MCF 10A (cell line): ENCODE results near the gene GGT7. TPM values are rescaled to one million over a fixed set of nuclear protein-coding genes. Genes with fewer than 3 reads are reported as not detected.

Experiments
- BruUV-seq: library from RNA; stranded (reverse); fragments of 400-500 nt; replicated peaks from 2 replicates; lab custom pipeline; 2021; lab: Mats Ljungman, UMichigan
- CTCF ChIA-PET: fragments of 300-600 bp; sonication (Branson Sonifier 250); formaldehyde crosslinking; extraction: SDS; loops from one replicate; lab custom pipeline; 2021; ENCODE audit warnings: antibody characterized with exemption, inconsistent platforms; lab: Yijun Ruan, JAX
- POLR2A ChIA-PET: fragments of 300-600, 350-650 bp; sonication (Branson Sonifier 250); formaldehyde crosslinking; extraction: SDS; loops from one replicate; lab custom pipeline; 2020; ENCODE audit warnings: antibody characterized with exemption, inconsistent platforms; lab: Yijun Ruan, JAX
- DNase-seq: peaks from one replicate; pipeline ENCODE4 v3.0.0-alpha.2; 2018; ENCODE audit not compliant: unreplicated experiment
- H3K27ac Mint-ChIP-seq: one replicate; pipeline ENCODE4 v1.8.0; 2022; ENCODE audit warnings: mild to moderate bottlenecking, low read depth, mixed read lengths; ENCODE audit not compliant: unreplicated experiment
- H3K27me3 Mint-ChIP-seq: one replicate; pipeline ENCODE4 v1.8.0; 2022; ENCODE audit warnings: mixed read lengths; ENCODE audit not compliant: insufficient read depth, unreplicated experiment
- H3K36me3 Mint-ChIP-seq: one replicate; pipeline ENCODE4 v1.8.0; 2022; ENCODE audit warnings: mild to moderate bottlenecking, moderate library complexity, mixed read lengths; ENCODE audit not compliant: insufficient read depth, unreplicated experiment
- H3K4me1 Mint-ChIP-seq: one replicate; pipeline ENCODE4 v1.8.0; 2022; ENCODE audit warnings: mixed read lengths; ENCODE audit not compliant: insufficient read depth, unreplicated experiment
- H3K4me3 Mint-ChIP-seq: one replicate; pipeline ENCODE4 v1.8.0; 2022; ENCODE audit warnings: mild to moderate bottlenecking, moderate library complexity, mixed read lengths; ENCODE audit not compliant: unreplicated experiment
- H3K9me3 Mint-ChIP-seq: one replicate; pipeline ENCODE4 v1.8.0; 2022; ENCODE audit warnings: mixed read lengths; ENCODE audit not compliant: unreplicated experiment
- intact Hi-C: fragments of 100-400 bp; cut with micrococcal nuclease; formaldehyde crosslinking; loops from 2 replicates; pipeline ENCODE4 v1.14.1; 2022
- total RNA-seq: library from RNA; stranded (reverse); gene quantifications from 2 replicates; pipeline ENCODE4 v1.2.3, GENCODE V29; 2022
- TF ChIP-seq, protein P1 (sequence below): fragments of 200-600 bp; IDR thresholded peaks from one replicate; pipeline ENCODE4 v1.8.0; 2022; ENCODE audit warnings: antibody characterized with exemption, mild to moderate bottlenecking; ENCODE audit not compliant: unreplicated experiment

The GGT7 gene
- total RNA-seq, 1 experiment from 2014 or later = 3.2 TPM

DNA sequence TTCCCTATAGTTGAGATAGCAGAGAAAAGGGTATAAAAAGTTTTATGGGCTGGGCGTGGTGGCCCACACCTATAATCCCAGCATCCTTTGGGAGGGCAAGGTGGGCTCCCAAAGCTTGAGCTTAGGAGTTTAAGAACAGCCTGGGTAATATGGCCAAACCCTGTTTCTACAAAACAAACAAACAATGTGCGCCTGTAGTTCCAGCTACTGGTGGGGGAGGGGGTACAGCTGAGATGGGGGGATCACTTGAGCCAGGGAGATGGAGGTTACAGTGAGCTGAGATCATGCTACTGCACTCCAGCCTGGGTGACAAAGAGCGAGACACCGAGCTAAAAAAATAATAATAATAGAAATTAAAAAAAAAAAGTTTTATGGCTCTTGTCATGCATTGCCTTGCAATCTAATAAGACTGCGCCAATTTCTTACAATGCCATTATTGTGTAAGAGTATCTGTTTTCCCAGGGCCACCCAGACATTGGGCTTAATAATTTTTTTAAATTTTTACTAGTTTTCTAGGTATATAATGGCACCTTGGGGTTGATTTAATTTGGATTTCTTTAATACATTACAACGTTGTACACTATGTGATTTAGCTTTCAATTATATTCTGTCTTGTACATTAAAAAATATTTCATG lies 7.7 kb upstream of the GGT7 start:
- TF ChIP-seq, protein P1, sequence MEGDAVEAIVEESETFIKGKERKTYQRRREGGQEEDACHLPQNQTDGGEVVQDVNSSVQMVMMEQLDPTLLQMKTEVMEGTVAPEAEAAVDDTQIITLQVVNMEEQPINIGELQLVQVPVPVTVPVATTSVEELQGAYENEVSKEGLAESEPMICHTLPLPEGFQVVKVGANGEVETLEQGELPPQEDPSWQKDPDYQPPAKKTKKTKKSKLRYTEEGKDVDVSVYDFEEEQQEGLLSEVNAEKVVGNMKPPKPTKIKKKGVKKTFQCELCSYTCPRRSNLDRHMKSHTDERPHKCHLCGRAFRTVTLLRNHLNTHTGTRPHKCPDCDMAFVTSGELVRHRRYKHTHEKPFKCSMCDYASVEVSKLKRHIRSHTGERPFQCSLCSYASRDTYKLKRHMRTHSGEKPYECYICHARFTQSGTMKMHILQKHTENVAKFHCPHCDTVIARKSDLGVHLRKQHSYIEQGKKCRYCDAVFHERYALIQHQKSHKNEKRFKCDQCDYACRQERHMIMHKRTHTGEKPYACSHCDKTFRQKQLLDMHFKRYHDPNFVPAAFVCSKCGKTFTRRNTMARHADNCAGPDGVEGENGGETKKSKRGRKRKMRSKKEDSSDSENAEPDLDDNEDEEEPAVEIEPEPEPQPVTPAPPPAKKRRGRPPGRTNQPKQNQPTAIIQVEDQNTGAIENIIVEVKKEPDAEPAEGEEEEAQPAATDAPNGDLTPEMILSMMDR = no peak
- no peak overlapping the region for H3K27ac Mint-ChIP-seq
- H3K9me3 Mint-ChIP-seq = no peaks in the 10 kb centered on the region
- peaks cover 26% of the 10 kb centered on the region for H3K4me1 Mint-ChIP-seq
- CTCF ChIA-PET = interaction anchor here (0.6 to 1.4 kb wide), 7 partner anchors 14 to 302 kb away, joined by 3 to 6 read pairs (median 4); partner anchors contain the start of genes GSS and MYH7B
- H3K27me3 Mint-ChIP-seq = no peaks in the 10 kb centered on the region
- POLR2A ChIA-PET = interaction anchor here (0.8 to 2.7 kb wide), 8 partner anchors 10 to 266 kb away, joined by 3 to 12 read pairs (median 6); partner anchors contain the start of genes EDEM2, GSS and MYH7B
- no peak overlapping the region for H3K4me3 Mint-ChIP-seq
- peaks cover 7% of the 10 kb centered on the region for H3K36me3 Mint-ChIP-seq
- intact Hi-C loops = no loop called here
- no peak for DNase-seq
- no TSS peak for BruUV-seq

DNA sequence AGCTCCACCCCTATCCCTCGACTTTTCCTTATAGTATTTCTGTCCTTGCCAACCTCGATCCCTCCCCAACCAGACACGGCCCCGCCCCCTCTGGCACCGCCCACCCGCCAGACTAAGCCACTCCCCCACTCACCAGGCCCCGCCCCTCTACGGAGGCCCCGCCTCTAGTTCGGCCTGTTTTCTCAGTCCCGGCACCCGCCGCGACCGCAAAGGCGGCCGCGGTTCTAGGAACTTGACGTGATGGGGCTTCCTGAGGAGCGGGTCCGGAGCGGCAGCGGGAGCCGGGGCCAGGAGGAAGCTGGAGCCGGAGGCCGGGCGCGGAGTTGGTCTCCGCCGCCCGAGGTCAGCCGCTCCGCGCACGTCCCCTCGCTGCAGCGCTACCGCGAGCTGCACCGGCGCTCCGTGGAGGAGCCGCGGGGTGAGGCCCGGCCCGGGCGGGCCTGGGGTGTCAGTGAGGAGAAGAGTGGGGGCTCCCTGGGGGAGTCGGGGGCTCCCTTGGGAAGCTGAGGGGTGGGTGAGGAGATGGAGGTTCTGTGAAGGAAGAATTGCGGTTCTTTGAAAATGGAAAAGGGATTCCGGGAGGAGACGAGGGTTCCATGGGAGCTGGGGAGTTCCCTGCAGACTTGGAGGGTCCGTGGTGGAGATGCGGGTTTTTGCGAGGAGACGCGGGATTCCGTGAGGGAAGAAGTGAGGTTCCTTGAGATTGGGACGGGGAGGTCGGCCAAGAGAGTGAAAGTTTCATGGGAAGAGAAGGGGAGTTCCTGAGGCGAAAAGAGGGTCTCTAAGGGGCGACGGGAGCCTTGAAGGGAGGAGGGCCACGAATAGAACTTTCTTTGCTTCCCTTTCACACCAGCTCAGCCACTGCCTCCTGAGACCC lies 4.0 kb upstream of the GGT7 start, which contains the start of gene ACSS2:
ACSS2 (plus strand) TSS at position 207 of the 877 bp plus-strand sequence; CDS start at position 241, 34 bp downstream.
- DNase-seq = no peak
- no peaks in the 10 kb centered on the region for H3K27me3 Mint-ChIP-seq
- no TSS peak for BruUV-seq
- CTCF ChIA-PET = interaction anchor here (0.6 to 10.5 kb wide), 18 partner anchors 12 to 559 kb away, joined by 3 to 279 read pairs (median 6); partner anchors contain the start of genes GSS, MYH7B and TRPC4AP
- TF ChIP-seq, protein P1 = no peak
- H3K36me3 Mint-ChIP-seq = no peaks in the 10 kb centered on the region
- intact Hi-C loops = loop anchor here (2.0 kb wide), 1 partner anchor 324 kb away; no protein-coding TSS in a partner anchor
- no peaks in the 10 kb centered on the region for H3K9me3 Mint-ChIP-seq
- H3K4me1 Mint-ChIP-seq = peaks cover 53% of the 10 kb centered on the region
- POLR2A ChIA-PET = interaction anchor here (0.6 to 4.8 kb wide), 39 partner anchors 10 to 430 kb away, joined by 3 to 116 read pairs (median 5); partner anchors contain the start of genes DYNLRB1, EDEM2, GSS and MYH7B
- H3K27ac Mint-ChIP-seq = peak within 1 kb of the TSS; percentile 91
- H3K4me3 Mint-ChIP-seq = peak within 1 kb of the TSS; percentile 99

DNA sequence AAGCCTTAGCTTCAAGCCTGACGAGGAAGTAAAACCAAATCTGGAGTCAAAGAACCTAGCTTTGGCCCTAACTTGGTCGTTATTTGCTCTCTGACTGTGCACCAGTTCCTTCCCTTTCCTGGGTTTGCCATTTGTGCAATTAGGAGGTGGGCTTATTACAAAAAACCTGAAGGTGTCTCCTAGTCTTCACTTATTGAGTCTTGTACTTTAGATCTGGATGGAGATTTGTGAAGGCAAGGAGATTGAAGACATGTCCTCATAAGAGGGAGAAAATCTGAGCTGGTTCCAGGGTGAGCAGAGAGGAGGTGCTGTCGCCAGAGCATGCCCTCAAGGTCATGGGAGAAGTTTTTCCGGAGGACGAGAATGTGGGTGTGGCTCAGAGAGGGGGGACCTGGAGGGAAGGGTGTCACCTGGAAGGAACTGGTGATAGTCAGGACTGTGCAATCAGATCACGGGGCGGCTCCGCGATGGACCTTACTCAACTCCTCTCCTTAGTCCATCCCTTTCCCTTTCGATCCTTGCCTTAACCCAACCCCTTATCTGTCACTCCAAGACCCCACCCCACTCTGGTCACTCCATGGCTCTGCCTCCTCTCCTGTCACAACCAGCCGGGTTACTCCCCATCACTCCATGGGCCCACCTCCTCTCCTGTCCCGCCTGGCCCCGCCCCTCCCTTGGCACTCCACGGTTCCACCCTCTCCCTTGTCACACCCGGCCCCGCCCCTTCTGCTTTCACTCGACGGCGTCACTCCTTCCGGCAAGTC lies 3.2 kb upstream of the GGT7 start:
- Mint-ChIP-seq H3K9me3 (no peaks in the 10 kb centered on the region), H3K4me1 (peaks cover 48% of the 10 kb centered on the region), H3K27me3 (no peaks in the 10 kb centered on the region), H3K4me3 (peak overlapping the region; percentile 99), H3K27ac (peak overlapping the region; percentile 91), H3K36me3 (no peaks in the 10 kb centered on the region)
- intact Hi-C loops = loop anchor here (2.0 kb wide), 1 partner anchor 325 kb away; no protein-coding TSS in a partner anchor
- ChIA-PET CTCF (interaction anchor here (0.6 to 10.5 kb wide), 35 partner anchors 12 to 559 kb away, joined by 3 to 279 read pairs (median 5); partner anchors contain the start of genes GSS, MYH7B and TRPC4AP), POLR2A (interaction anchor here (0.6 to 4.8 kb wide), 42 partner anchors 11 to 431 kb away, joined by 3 to 116 read pairs (median 5); partner anchors contain the start of genes DYNLRB1, EDEM2, GSS and MYH7B)
- DNase-seq = peak; percentile 100
- TF ChIP-seq, protein P1 = no peak
- BruUV-seq = no TSS peak
